Tibial nerve (tissue), 3 donors: ENCODE results near the gene TMIGD3.

Source experiments
- POLR2A ChIP-seq, 2 donors: fragments of 450-650 bp; IDR thresholded peaks; one replicate each; pipeline ENCODE4 v1.6.1; 2017; ENCODE audit warnings: antibody characterized with exemption in 2 of 2, mild to moderate bottlenecking in 2 of 2, moderate library complexity in 2 of 2
- TF ChIP-seq, protein P1 (sequence below), 5 experiments: fragments of 200-600 bp in 3 of 5; fragments of 450-650 bp in 2 of 5; sonication (generic) in 3 of 5; IDR thresholded peaks; one replicate each; pipeline ENCODE4 v1.5.1; 2016 to 2019; ENCODE audit warnings: antibody characterized with exemption in 5 of 5, mild to moderate bottlenecking in 3 of 5, moderate library complexity in 2 of 5

DNA sequence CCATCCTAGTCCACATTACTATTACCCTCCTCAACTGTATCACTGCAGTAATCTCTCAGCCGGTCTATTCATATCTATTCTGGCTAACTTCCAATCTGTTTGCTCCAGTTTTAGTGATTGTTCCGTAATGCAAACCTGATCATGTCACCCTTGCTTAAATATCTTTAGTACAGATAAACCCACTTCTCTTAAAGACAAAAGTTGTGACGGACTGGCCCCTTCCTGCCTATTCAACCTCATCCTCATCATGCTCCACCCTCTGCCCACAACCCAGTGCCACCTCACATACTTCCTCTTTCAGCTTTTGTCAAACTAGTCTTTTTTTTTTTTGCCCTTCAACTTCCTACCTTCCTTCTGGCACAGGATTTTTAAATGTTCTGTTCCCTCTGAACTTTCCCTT is 32.4 kb downstream of the TMIGD3 start:
- TF ChIP-seq, protein P1, sequence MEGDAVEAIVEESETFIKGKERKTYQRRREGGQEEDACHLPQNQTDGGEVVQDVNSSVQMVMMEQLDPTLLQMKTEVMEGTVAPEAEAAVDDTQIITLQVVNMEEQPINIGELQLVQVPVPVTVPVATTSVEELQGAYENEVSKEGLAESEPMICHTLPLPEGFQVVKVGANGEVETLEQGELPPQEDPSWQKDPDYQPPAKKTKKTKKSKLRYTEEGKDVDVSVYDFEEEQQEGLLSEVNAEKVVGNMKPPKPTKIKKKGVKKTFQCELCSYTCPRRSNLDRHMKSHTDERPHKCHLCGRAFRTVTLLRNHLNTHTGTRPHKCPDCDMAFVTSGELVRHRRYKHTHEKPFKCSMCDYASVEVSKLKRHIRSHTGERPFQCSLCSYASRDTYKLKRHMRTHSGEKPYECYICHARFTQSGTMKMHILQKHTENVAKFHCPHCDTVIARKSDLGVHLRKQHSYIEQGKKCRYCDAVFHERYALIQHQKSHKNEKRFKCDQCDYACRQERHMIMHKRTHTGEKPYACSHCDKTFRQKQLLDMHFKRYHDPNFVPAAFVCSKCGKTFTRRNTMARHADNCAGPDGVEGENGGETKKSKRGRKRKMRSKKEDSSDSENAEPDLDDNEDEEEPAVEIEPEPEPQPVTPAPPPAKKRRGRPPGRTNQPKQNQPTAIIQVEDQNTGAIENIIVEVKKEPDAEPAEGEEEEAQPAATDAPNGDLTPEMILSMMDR (IDR thresholded peaks at IDR 0.05): no peak
- TF ChIP-seq POLR2A (IDR thresholded peaks at IDR 0.05): no peak
